ENCODE results near the gene L1CAM.
"Not testable (repeated sequence)": the region's sequence is repeated elsewhere in the genome, so short reads cannot be mapped to it uniquely, and the experiment has no call there.

The L1CAM gene

DNA sequence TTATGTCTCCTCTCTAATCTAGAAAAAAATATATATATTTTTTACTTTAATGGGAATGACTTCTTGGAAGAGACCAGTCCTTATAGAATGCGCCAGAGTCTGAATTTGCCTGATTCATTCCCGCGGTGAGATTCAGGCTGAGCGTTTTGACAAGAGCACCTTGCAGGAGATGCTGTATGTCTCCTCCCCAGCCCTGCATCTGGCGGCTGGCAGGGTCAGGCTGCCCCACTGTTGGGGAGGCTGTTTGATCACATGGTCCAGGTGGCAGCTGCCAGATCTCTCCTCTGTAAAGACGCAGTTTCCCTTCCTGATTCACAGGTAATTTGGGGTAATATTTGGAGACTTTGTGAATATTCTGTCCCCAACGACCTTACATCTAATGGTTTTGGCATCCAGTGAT is 65.4 kb downstream of the L1CAM start:
- DNase-seq (ENCODE audit: low read depth): no peak
- H3K4me3 ChIP-seq (ENCODE audit: low read depth, low read length): no peak overlapping the region
- TF ChIP-seq, protein P1, sequence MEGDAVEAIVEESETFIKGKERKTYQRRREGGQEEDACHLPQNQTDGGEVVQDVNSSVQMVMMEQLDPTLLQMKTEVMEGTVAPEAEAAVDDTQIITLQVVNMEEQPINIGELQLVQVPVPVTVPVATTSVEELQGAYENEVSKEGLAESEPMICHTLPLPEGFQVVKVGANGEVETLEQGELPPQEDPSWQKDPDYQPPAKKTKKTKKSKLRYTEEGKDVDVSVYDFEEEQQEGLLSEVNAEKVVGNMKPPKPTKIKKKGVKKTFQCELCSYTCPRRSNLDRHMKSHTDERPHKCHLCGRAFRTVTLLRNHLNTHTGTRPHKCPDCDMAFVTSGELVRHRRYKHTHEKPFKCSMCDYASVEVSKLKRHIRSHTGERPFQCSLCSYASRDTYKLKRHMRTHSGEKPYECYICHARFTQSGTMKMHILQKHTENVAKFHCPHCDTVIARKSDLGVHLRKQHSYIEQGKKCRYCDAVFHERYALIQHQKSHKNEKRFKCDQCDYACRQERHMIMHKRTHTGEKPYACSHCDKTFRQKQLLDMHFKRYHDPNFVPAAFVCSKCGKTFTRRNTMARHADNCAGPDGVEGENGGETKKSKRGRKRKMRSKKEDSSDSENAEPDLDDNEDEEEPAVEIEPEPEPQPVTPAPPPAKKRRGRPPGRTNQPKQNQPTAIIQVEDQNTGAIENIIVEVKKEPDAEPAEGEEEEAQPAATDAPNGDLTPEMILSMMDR (conservative IDR thresholded peaks at IDR 0.05; ENCODE audit: low read depth, low read length): no peak

DNA sequence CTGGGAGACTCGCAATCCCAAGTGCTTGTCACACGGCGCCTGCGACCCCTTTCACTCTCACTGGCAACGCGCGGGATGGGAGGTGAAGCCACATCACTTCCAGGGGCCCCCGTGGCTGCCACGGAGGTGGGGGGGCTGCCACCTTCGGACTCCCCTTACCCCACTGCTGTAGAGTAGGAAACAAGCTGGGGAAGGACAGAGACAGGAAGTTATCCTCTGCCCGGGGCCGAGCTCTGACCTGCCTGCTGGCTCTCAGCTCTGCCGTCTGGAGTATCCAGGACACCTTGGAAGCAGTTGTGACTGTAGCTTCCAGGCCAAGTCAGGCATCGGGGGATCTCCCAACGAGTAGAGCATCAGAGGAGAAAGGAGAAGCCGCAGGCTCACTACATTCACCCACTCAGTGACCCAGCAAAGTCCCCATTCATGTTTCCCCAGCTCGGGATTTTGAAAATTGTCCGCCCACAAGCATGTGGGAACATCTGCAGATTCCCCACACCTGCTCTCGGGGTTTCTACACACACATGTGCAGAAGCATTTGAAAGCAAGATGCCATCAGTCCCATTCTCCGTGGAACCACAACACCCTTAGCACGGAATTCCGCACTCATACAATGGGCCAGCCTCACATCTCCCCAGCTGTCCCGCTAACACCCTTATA is 66.5 kb downstream of the L1CAM start:
- TF ChIP-seq, protein P1 (conservative IDR thresholded peaks at IDR 0.05; ENCODE audit: low read depth, low read length): no peak
- H3K4me3 ChIP-seq (ENCODE audit: low read depth, low read length): peak overlapping the region; percentile 29

DNA sequence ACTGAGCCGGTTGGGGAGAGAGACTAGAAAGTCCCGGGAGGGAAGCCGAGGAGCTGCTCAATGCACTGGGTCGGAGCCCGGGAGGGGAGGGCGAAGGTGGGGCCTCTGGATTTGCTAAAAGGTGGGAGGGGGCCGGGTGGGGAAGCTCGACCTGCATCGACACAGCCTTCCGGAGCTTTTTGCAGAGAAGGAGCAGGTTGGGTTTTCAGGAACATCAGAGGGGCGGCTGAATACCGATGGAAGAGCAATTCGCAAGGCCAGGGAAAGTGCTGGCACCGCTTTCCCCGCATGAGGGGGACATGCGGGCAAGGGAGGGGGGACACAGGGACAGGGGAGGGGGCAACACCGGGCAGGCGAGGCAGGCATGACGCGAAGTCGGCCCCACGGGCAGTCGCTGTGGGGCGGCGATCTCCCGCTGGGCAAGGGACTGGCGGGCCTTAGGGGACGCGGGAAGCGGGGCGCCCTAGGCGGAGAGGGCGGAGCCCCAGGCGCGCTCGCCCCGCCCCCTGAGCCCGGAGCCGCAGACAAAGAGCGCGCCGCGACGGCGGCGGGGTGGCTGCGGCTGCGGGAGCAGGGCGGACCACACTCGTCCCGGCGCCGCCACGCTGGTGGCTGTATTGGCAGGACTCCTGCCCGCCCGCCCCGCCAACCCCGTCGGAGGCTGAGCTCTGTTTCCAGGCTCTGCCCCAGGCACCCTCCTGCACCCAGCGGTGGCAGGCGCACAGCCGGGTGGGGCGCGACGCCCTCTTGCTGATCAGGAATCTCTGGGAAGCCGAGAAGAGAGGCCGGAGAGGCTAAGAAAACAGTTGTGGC is 67.2 kb downstream of the L1CAM start:
- TF ChIP-seq, protein P1 (conservative IDR thresholded peaks at IDR 0.05; ENCODE audit: low read depth, low read length): no peak
- H3K4me3 ChIP-seq (ENCODE audit: low read depth, low read length): peak overlapping the region; percentile 29
- DNase-seq (ENCODE audit: low read depth): no peak

More for the DNA sequence above, 66.5 kb downstream of the L1CAM start:
- no peak for DNase-seq (ENCODE audit: low read depth)

DNA sequence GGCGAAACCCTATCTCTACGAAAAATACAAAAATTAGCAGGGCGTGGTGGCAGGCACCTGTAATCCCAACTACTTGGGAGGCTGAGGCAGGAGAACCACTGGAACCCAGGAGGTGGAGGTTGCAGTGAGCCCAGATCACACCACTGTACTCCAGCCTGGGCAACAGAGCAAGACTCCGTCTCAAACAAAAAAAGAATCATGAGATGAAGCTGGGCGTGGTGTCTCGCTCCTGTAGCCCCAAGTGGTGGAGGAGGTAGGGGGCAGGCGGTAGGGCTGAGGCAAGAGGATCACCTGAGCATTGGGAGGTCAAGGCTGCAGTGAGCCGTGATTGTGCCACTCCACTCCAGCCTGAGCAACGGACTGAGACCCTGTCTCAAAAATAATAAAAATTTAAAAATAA is 67.9 kb downstream of the L1CAM start:
- H3K4me3 ChIP-seq (ENCODE audit: low read depth, low read length); DNase-seq (ENCODE audit: low read depth): not testable (repeated sequence)

DNA sequence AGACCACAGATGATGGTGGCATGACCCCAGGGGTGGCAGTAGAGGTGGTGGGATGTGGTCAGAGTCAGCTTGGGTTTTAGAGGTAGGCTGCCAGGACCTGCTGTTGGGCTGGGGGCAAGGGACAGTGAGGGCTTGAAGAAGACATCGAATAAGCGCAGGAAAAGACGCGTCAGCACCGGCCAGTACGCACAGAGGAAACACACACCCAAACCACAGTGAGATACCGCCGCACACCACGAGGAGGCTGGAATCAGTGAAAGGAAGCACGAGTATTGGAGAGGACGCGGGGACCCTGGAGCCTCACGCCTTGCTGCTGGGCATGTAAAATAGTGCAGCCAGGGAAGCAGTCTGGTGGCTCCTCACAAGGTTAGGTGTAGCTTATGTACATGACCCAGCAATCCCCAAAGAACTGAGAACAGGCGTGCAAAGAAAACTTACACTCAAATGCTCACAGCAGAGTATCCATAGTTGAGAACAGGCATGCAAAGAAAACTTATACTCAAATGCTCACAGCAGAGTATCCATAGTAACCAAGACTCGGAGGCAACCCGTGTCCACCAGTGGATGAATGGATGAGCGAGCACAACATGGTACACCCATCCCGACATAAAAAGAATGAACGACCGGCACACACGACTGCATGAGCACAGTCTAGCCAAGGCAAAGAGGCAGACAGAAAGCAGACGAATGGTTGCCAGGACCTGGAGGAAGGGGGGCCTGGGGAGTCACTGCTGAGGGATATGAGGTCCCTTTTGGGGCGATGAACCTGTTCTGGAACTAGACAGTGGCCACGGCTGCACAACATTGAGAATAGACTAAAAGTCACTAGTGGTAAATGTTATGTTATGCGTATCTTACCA is 68.9 kb downstream of the L1CAM start:
- TF ChIP-seq, protein P1 (conservative IDR thresholded peaks at IDR 0.05; ENCODE audit: low read depth, low read length): no peak
- DNase-seq (ENCODE audit: low read depth): no peak
- no peak overlapping the region for H3K4me3 ChIP-seq (ENCODE audit: low read depth, low read length)

DNA sequence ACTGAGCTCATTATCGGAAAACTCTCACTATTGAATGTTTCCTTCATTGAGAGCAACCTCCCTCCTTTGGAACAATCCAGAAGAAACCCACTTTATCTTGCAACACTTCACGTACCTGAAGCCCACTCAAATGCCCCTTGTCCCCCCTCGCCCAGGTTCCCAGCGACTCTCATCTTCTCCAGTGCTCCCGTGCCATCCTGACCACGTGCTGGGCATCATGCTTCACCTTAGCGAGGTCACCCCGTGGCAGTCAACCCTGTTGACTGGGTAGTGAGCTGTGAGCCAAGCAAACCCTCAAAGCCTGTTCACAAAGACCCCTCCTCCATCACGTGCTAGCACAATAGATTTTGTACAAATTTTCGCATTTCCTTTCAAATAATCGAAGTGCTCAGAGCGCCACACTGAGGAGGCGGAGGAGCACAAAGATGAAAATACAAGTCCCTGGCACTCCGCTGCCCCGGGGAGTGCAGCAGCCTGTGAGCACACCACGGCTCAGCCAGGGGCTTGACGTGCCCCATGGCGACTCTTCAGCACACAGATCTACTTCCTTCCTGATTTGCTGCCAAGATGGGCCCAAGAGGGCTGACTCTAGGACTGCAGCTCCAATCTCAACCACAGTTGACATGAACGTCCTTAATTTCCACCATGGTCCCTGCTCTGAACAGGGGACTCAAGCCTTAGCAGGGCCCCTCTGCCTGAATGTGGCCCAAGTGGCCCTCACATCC is 71.2 kb downstream of the L1CAM start:
- no peak overlapping the region for H3K4me3 ChIP-seq (ENCODE audit: low read depth, low read length)
- TF ChIP-seq, protein P1 (conservative IDR thresholded peaks at IDR 0.05; ENCODE audit: low read depth, low read length): no peak
- no peak for DNase-seq (ENCODE audit: low read depth)
